ENCODE data around the gene SLC2A8. TPM values are rescaled to one million over a fixed set of nuclear protein-coding genes. Genes with fewer than 3 reads are reported as not detected.

SLC2A8 gene
- total RNA-seq, 1 donor = 2.2 TPM

- Histone ChIP-seq H3K27me3 (ENCODE audit: insufficient read depth, low read length) (peaks cover 32% of the 10 kb centered on the region), H3K4me3 (ENCODE audit: low read length) (no peak overlapping the region), H3K4me1 (ENCODE audit: insufficient read depth, low read length) (peaks cover 22% of the 10 kb centered on the region), H3K9me3 (ENCODE audit: low read depth, low read length) (no peaks in the 10 kb centered on the region)
Observed at GRCh38 chr9:127389381-127390247, 7.4 kb upstream of the SLC2A8 start.

GRCh38 chr9:127390248-127390545 is 6.8 kb upstream of the SLC2A8 start:
- Histone ChIP-seq H3K4me1 (ENCODE audit: insufficient read depth, low read length) (peaks cover 22% of the 10 kb centered on the region), H3K4me3 (ENCODE audit: low read length) (no peak overlapping the region), H3K27me3 (ENCODE audit: insufficient read depth, low read length) (peaks cover 37% of the 10 kb centered on the region), H3K9me3 (ENCODE audit: low read depth, low read length) (no peaks in the 10 kb centered on the region)

GRCh38 chr9:127390563-127390962 is 6.4 kb upstream of the SLC2A8 start:
- H3K27me3 ChIP-seq (ENCODE audit: insufficient read depth, low read length) = peaks cover 41% of the 10 kb centered on the region
- no peak overlapping the region for H3K4me3 ChIP-seq (ENCODE audit: low read length)
- no peaks in the 10 kb centered on the region for H3K9me3 ChIP-seq (ENCODE audit: low read depth, low read length)
- H3K4me1 ChIP-seq (ENCODE audit: insufficient read depth, low read length) = peaks cover 22% of the 10 kb centered on the region

GRCh38 chr9:127392166-127392565 is 4.8 kb upstream of the SLC2A8 start:
- Histone ChIP-seq H3K4me1 (ENCODE audit: insufficient read depth, low read length) (peaks cover 29% of the 10 kb centered on the region), H3K4me3 (ENCODE audit: low read length) (no peak overlapping the region), H3K9me3 (ENCODE audit: low read depth, low read length) (no peaks in the 10 kb centered on the region), H3K27me3 (ENCODE audit: insufficient read depth, low read length) (peaks cover 36% of the 10 kb centered on the region)

GRCh38 chr9:127392976-127393375 is 4.0 kb upstream of the SLC2A8 start:
- Histone ChIP-seq H3K4me3 (ENCODE audit: low read length) (no peak overlapping the region), H3K27me3 (ENCODE audit: insufficient read depth, low read length) (peaks cover 36% of the 10 kb centered on the region), H3K9me3 (ENCODE audit: low read depth, low read length) (no peaks in the 10 kb centered on the region), H3K4me1 (ENCODE audit: insufficient read depth, low read length) (peaks cover 28% of the 10 kb centered on the region)

GRCh38 chr9:127393645-127394044 is 3.3 kb upstream of the SLC2A8 start:
- H3K9me3 ChIP-seq (ENCODE audit: low read depth, low read length) = no peaks in the 10 kb centered on the region
- peaks cover 28% of the 10 kb centered on the region for H3K4me1 ChIP-seq (ENCODE audit: insufficient read depth, low read length)
- no peak overlapping the region for H3K4me3 ChIP-seq (ENCODE audit: low read length)
- peaks cover 39% of the 10 kb centered on the region for H3K27me3 ChIP-seq (ENCODE audit: insufficient read depth, low read length)

- Histone ChIP-seq H3K4me3 (ENCODE audit: low read length) (no peak overlapping the region), H3K9me3 (ENCODE audit: low read depth, low read length) (no peaks in the 10 kb centered on the region), H3K4me1 (ENCODE audit: insufficient read depth, low read length) (peaks cover 17% of the 10 kb centered on the region), H3K27me3 (ENCODE audit: insufficient read depth, low read length) (peaks cover 24% of the 10 kb centered on the region)
Observed at GRCh38 chr9:127395497-127396252, 1.3 kb upstream of the SLC2A8 start.

GRCh38 chr9:127396253-127396807 is 639 bp upstream of the SLC2A8 start:
- Histone ChIP-seq H3K4me3 (ENCODE audit: low read length) (peak overlapping the region; percentile 4), H3K9me3 (ENCODE audit: low read depth, low read length) (no peaks in the 10 kb centered on the region), H3K4me1 (ENCODE audit: insufficient read depth, low read length) (peaks cover 17% of the 10 kb centered on the region), H3K27me3 (ENCODE audit: insufficient read depth, low read length) (peaks cover 21% of the 10 kb centered on the region)

- H3K4me3 ChIP-seq (ENCODE audit: low read length) = peak overlapping the region; percentile 48
- H3K27me3 ChIP-seq (ENCODE audit: insufficient read depth, low read length) = peaks cover 15% of the 10 kb centered on the region
- peaks cover 17% of the 10 kb centered on the region for H3K4me1 ChIP-seq (ENCODE audit: insufficient read depth, low read length)
- H3K9me3 ChIP-seq (ENCODE audit: low read depth, low read length) = no peaks in the 10 kb centered on the region
Observed at GRCh38 chr9:127397646-127398274, 791 bp downstream of the SLC2A8 start.

GRCh38 chr9:127398275-127398647 is 1.3 kb downstream of the SLC2A8 start:
- Histone ChIP-seq H3K4me1 (ENCODE audit: insufficient read depth, low read length) (peaks cover 17% of the 10 kb centered on the region), H3K9me3 (ENCODE audit: low read depth, low read length) (no peaks in the 10 kb centered on the region), H3K27me3 (ENCODE audit: insufficient read depth, low read length) (peaks cover 15% of the 10 kb centered on the region), H3K4me3 (ENCODE audit: low read length) (no peak overlapping the region)

- peaks cover 17% of the 10 kb centered on the region for H3K4me1 ChIP-seq (ENCODE audit: insufficient read depth, low read length)
- H3K4me3 ChIP-seq (ENCODE audit: low read length) = no peak overlapping the region
- no peaks in the 10 kb centered on the region for H3K9me3 ChIP-seq (ENCODE audit: low read depth, low read length)
- H3K27me3 ChIP-seq (ENCODE audit: insufficient read depth, low read length) = peaks cover 15% of the 10 kb centered on the region
Observed at GRCh38 chr9:127398715-127399400, 1.9 kb downstream of the SLC2A8 start.

- Histone ChIP-seq H3K9me3 (ENCODE audit: low read depth, low read length) (no peaks in the 10 kb centered on the region), H3K27me3 (ENCODE audit: insufficient read depth, low read length) (peaks cover 12% of the 10 kb centered on the region), H3K4me1 (ENCODE audit: insufficient read depth, low read length) (peaks cover 17% of the 10 kb centered on the region), H3K4me3 (ENCODE audit: low read length) (no peak overlapping the region)
Observed at GRCh38 chr9:127399736-127400269, 2.8 kb downstream of the SLC2A8 start.

- H3K27me3 ChIP-seq (ENCODE audit: insufficient read depth, low read length) = peaks cover 2% of the 10 kb centered on the region
Observed at GRCh38 chr9:127402401-127403090, 5.6 kb downstream of the SLC2A8 start.

More at GRCh38 chr9:127402401-127403090, 5.6 kb downstream of the SLC2A8 start:
- Histone ChIP-seq H3K9me3 (ENCODE audit: low read depth, low read length) (no peaks in the 10 kb centered on the region), H3K4me3 (ENCODE audit: low read length) (no peak overlapping the region), H3K4me1 (ENCODE audit: insufficient read depth, low read length) (peaks cover 11% of the 10 kb centered on the region)

All from mononuclear cell (primary cell).